ENCODE results near the gene MEST. TPM values are rescaled to one million over a fixed set of nuclear protein-coding genes. Genes with fewer than 3 reads are reported as not detected.

Gene MEST
- total and polyA plus RNA-seq, 10 of the 15 experiments (the other 5 are each of a cell fraction or from before 2014, with no cell fraction given) = 1.0 to 18.2 (median 8.2) TPM

GRCh38 chr7:130488392-130489139, 3.3 kb upstream of the MEST start:
- no peak for TF ChIP-seq NR2C1 (IDR thresholded peaks at IDR 0.05)
- no peak for TF ChIP-seq CTCF (IDR thresholded peaks at IDR 0.05 in 2 of 3, conservative IDR thresholded peaks at IDR 0.05 in 1 of 3; ENCODE audit: control insufficient read depth in 2 of 3, extremely low read depth in 1 of 3, insufficient read depth in 1 of 3, low read depth in 3 of 3, low read length in 3 of 3)
- TF ChIP-seq SP1 (IDR thresholded peaks at IDR 0.05; ENCODE audit: low read depth, low read length) = no peak
- no peak for TF ChIP-seq EZH2 (IDR thresholded peaks at IDR 0.05; ENCODE audit: borderline replicate concordance, control insufficient read depth, low read depth, low read length)
- TF ChIP-seq ASH2L (IDR thresholded peaks at IDR 0.05; ENCODE audit: borderline replicate concordance, low read depth) = no peak
- no peak for TF ChIP-seq ZBED1 (IDR thresholded peaks at IDR 0.05; ENCODE audit: borderline replicate concordance)
- no peak for TF ChIP-seq ZSCAN29 (IDR thresholded peaks at IDR 0.05)
- TF ChIP-seq IRF3 (IDR thresholded peaks at IDR 0.05) = no peak
- TF ChIP-seq SMAD5 (IDR thresholded peaks at IDR 0.05; ENCODE audit: low read depth) = no peak
- no peak for TF ChIP-seq MYC (IDR thresholded peaks at IDR 0.05; ENCODE audit: insufficient read depth, insufficient read length, insufficient replicate concordance, low read length, severe bottlenecking)
- TF ChIP-seq PBX3 (IDR thresholded peaks at IDR 0.05; ENCODE audit: insufficient replicate concordance, low read depth, low read length) = no peak
- TF ChIP-seq SKIL (IDR thresholded peaks at IDR 0.05; ENCODE audit: low read depth, poor library complexity, severe bottlenecking) = no peak
- CTCF ChIA-PET = interaction anchor here (1.5 to 2.6 kb wide), 2 partner anchors 12 to 245 kb away, joined by 5 to 12 read pairs; no protein-coding TSS in a partner anchor
- intact Hi-C loops (cut with micrococcal nuclease; ENCODE audit: unreplicated experiment) (loop anchor here (5.0 kb wide), 2 partner anchors 121 to 269 kb away; no protein-coding TSS in a partner anchor), in situ Hi-C loops (cut with MboI) (no loop called here)
- SMC1A ChIA-PET (ENCODE audit: uncharacterized antibody, unreplicated experiment) = interaction anchor here (1.4 to 1.9 kb wide), 2 partner anchors 12 to 77 kb away, joined by 5 to 6 read pairs; no protein-coding TSS in a partner anchor
- Histone ChIP-seq H3K36me3 (ENCODE audit: control insufficient read depth in 2 of 2, insufficient read depth in 2 of 2, low read length in 1 of 2) (no peaks in the 10 kb centered on the region), H3K27me3 (replicated peaks in 1 of 2; ENCODE audit: control insufficient read depth in 2 of 2, insufficient read depth in 2 of 2, low read length in 1 of 2) (no peaks in the 10 kb centered on the region; a peak in 2 of 4 replicates), H3K4me3 (no peak overlapping the region), H3K4me2 (ENCODE audit: control insufficient read depth, insufficient read depth) (no peak overlapping the region), H3K27ac (ENCODE audit: control insufficient read depth, insufficient read depth) (no peak overlapping the region), H3K79me2 (ENCODE audit: control insufficient read depth, insufficient read depth, low read length) (no peaks in the 10 kb centered on the region), H4K20me1 (ENCODE audit: control insufficient read depth, insufficient read depth) (no peaks in the 10 kb centered on the region), H2AFZ (ENCODE audit: control insufficient read depth, low read depth, low read length) (no peak overlapping the region), H3K9me3 (replicated peaks; ENCODE audit: control insufficient read depth, insufficient read depth, low read length) (no peaks in the 10 kb centered on the region; the same call in 2 of the 3 replicates), H3K9ac (ENCODE audit: control insufficient read depth, insufficient read depth, low read length) (no peak overlapping the region), H3K4me1 (ENCODE audit: control insufficient read depth, insufficient read depth, low read length) (peaks cover 11% of the 10 kb centered on the region)
- POLR2A ChIA-PET = no interaction called here
- 68% methylated on average over 7 of the region's 7 CpGs for WGBS (ENCODE audit: insufficient coverage, insufficient replicate concordance, low lambda C conversion rate, missing lambda C conversion rate)
- FAIRE-seq (no peak), DNase-seq (ENCODE audit: low read depth, low spot score) (no peak), ATAC-seq (no peak)
- no TSS peak for BruUV-seq (replicated peaks)
- RAD21 ChIA-PET (ENCODE audit: unreplicated experiment) = no interaction called here

Data from GM12878 (cell line).